Hematopoietic multipotent progenitor cell treated with erythropoietin and hydrocortisone succinate and interleukin-3 and kit ligand, for 15 days (in vitro differentiated cells): ENCODE results near the gene ISYNA1.
A peak's percentile ranks its signal among the peaks of the same experiment; 100 is the strongest.

ENCODE experiments used
- DNase-seq: peaks from one replicate; pipeline ENCODE4 v3.0.0-alpha.2; 2015; ENCODE audit warnings: low spot score

Gene ISYNA1

DNA sequence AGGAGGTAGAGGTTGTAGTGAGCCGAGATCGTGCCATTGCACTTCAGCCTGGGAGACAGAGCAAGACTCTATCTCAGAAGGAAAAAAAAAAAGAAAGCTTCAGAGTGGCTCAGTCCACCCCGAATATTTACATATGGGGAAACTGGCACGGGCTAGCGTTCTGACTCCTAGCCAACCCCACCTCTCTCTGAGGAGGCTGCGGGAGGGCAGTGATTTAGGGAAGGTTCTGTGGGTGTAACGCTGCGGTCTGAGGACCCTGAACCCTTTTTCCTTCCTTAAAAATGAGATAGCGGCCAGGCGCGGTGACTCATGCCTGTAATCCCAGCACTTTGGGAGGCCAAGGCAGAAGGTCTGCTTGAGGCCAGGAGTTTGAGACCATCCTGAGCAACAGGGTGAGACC, 45.5 kb downstream of the ISYNA1 start:
- DNase-seq: peak; percentile 32

- peak; percentile 1 for DNase-seq
Measured at GRCh38 chr19:18391509-18392075, 46.3 kb downstream of the ISYNA1 start.

GRCh38 chr19:18390065-18390907, 47.6 kb downstream of the ISYNA1 start:
- peak; percentile 46 for DNase-seq

- DNase-seq: peak; percentile 21
Measured at GRCh38 chr19:18389726-18390064, 48.2 kb downstream of the ISYNA1 start.

GRCh38 chr19:18388960-18389725, 48.8 kb downstream of the ISYNA1 start:
- no peak for DNase-seq

GRCh38 chr19:18388100-18388959, 49.6 kb downstream of the ISYNA1 start:
- DNase-seq: peak; percentile 90

DNA sequence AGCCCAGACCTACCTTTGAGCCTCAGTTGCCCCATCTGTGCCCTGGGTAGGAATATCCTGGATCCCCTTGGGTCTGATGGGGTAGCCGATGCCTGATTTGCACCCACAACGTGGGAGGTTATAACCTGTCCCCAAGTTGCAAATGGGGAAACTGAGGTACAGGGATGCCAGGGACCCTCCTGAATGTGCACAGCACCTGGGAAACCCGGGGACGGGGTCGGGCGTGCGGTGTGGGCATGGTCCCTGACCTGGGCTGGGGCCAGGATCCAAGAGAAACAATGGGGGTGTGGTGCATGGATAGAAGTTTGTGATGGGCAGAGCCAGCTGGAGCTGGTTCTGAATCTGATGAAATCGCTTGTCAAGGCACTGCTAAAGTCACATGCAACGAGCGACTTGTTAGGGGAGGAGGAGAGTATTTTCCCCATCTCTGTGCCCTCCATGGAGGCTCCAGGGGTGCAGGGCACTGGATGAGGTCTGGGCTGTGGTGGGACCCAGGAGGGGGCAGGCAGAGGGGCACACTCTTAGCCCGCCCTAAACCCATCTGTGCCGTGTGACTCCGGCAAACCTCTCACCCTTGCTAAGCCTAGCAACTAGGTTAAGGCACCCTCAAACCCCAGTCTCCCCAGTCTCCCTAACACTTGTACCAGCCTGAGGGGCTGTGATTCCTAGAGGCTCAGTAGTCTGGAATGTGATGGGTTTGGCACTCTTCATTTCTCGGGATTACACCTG, 51.2 kb downstream of the ISYNA1 start:
- peak; percentile 72 for DNase-seq

- peak; percentile 82 for DNase-seq
Measured at GRCh38 chr19:18385675-18386542, 52.0 kb downstream of the ISYNA1 start, which contains the start of gene GDF15. Gene GDF15, plus strand, starts transcription at chr19:18386158. Its CDS starts 32 bp downstream, at chr19:18386190.

DNA sequence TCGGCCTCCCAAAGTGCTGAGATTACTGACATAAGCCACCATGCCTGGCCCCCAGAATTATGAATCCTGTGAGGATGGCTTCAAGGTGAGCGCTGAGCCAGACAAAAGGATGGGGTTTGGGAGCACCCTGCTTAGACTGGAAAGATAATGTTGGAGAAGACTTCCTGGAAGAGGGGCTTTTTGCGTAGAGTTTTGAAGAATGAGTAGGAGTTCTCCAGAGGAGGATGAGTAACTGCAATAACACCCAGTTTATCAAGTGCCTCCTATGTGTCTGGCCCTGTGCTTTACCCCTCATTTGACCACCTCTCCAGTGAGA, 52.6 kb downstream of the ISYNA1 start:
- DNase-seq: no peak

- peak; percentile 9 for DNase-seq
Measured at GRCh38 chr19:18384775-18385174, 53.2 kb downstream of the ISYNA1 start.
